Activated T-helper 17 cell treated with anti-CD3 and anti-CD28 coated beads, Interleukin-2, amount 50 U/mL, for 72 hours (primary cell): Measurements from ENCODE around the gene GLT6D1. TPM values are rescaled to one million over a fixed set of nuclear protein-coding genes. Genes with fewer than 3 reads are reported as not detected.

Experiments
- ATAC-seq: fragments of 150-1000 bp; cut with Tn5 transposase; replicated peaks from 2 replicates; pipeline ENCODE4 v1.10.0; 2021; ENCODE audit warnings: mild to moderate bottlenecking, moderate library complexity
- H3K27ac Mint-ChIP-seq: one replicate; pipeline ENCODE4 v1.8.0; 2022; ENCODE audit warnings: mixed read lengths
- H3K27me3 Mint-ChIP-seq: one replicate; pipeline ENCODE4 v1.8.0; 2022; ENCODE audit warnings: mixed read lengths
- H3K36me3 Mint-ChIP-seq: one replicate; pipeline ENCODE4 v1.8.0; 2022; ENCODE audit warnings: low read depth, mild to moderate bottlenecking, mixed read lengths
- H3K4me1 Mint-ChIP-seq: one replicate; pipeline ENCODE4 v1.8.0; 2022; ENCODE audit warnings: mixed read lengths
- H3K4me3 Mint-ChIP-seq: one replicate; pipeline ENCODE4 v1.8.0; 2022; ENCODE audit warnings: mild to moderate bottlenecking, mixed read lengths
- H3K9me3 Mint-ChIP-seq: one replicate; pipeline ENCODE4 v1.8.0; 2022; ENCODE audit warnings: mixed read lengths
- total RNA-seq, 2 donors: library from RNA; stranded (reverse); gene quantifications; one replicate each; pipeline ENCODE4 v1.2.3, GENCODE V29; 2022

The GLT6D1 gene
- total RNA-seq, 2 donors from 2014 or later, result not detected

- Mint-ChIP-seq H3K9me3 (no peaks in the 10 kb centered on the region), H3K4me1 (no peaks in the 10 kb centered on the region), H3K36me3 (no peaks in the 10 kb centered on the region), H3K4me3 (no peak overlapping the region), H3K27ac (no peak overlapping the region), H3K27me3 (peaks cover 2% of the 10 kb centered on the region)
- ATAC-seq, result no peak
These were observed 18.8 kb downstream of the GLT6D1 start for GRCh38 chr9:135620558-135620957.

- H3K4me1 Mint-ChIP-seq, result no peaks in the 10 kb centered on the region
- peaks cover 2% of the 10 kb centered on the region for H3K27me3 Mint-ChIP-seq
- no peak overlapping the region for H3K27ac Mint-ChIP-seq
- no peak for ATAC-seq
- no peaks in the 10 kb centered on the region for H3K9me3 Mint-ChIP-seq
- H3K4me3 Mint-ChIP-seq, result no peak overlapping the region
- no peaks in the 10 kb centered on the region for H3K36me3 Mint-ChIP-seq
These were observed 19.8 kb downstream of the GLT6D1 start for GRCh38 chr9:135619599-135619886.

- no peak for ATAC-seq
- Mint-ChIP-seq H3K36me3 (no peaks in the 10 kb centered on the region), H3K4me1 (no peaks in the 10 kb centered on the region), H3K9me3 (no peaks in the 10 kb centered on the region), H3K27me3 (no peaks in the 10 kb centered on the region), H3K27ac (no peak overlapping the region), H3K4me3 (no peak overlapping the region)
These were observed 20.3 kb downstream of the GLT6D1 start for GRCh38 chr9:135618866-135619598.

- no peaks in the 10 kb centered on the region for H3K9me3 Mint-ChIP-seq
- no peaks in the 10 kb centered on the region for H3K27me3 Mint-ChIP-seq
- H3K36me3 Mint-ChIP-seq, result no peaks in the 10 kb centered on the region
- no peak overlapping the region for H3K4me3 Mint-ChIP-seq
- H3K27ac Mint-ChIP-seq, result no peak overlapping the region
- H3K4me1 Mint-ChIP-seq, result no peaks in the 10 kb centered on the region
- ATAC-seq, result no peak
These were observed 21.3 kb downstream of the GLT6D1 start for GRCh38 chr9:135617991-135618411.

- H3K36me3 Mint-ChIP-seq, result no peaks in the 10 kb centered on the region
- no peak overlapping the region for H3K4me3 Mint-ChIP-seq
- ATAC-seq, result no peak
- H3K9me3 Mint-ChIP-seq, result no peaks in the 10 kb centered on the region
- no peak overlapping the region for H3K27ac Mint-ChIP-seq
- H3K27me3 Mint-ChIP-seq, result no peaks in the 10 kb centered on the region
- no peaks in the 10 kb centered on the region for H3K4me1 Mint-ChIP-seq
These were observed 21.8 kb downstream of the GLT6D1 start for GRCh38 chr9:135617538-135617900.

GRCh38 chr9:135616619-135617537 is 22.5 kb downstream of the GLT6D1 start:
- H3K4me1 Mint-ChIP-seq, result no peaks in the 10 kb centered on the region
- ATAC-seq, result no peak
- no peak overlapping the region for H3K4me3 Mint-ChIP-seq
- H3K27ac Mint-ChIP-seq, result no peak overlapping the region
- H3K27me3 Mint-ChIP-seq, result peaks cover 4% of the 10 kb centered on the region
- H3K9me3 Mint-ChIP-seq, result no peaks in the 10 kb centered on the region
- H3K36me3 Mint-ChIP-seq, result no peaks in the 10 kb centered on the region

- Mint-ChIP-seq H3K4me1 (no peaks in the 10 kb centered on the region), H3K4me3 (no peak overlapping the region), H3K27ac (no peak overlapping the region), H3K27me3 (peaks cover 8% of the 10 kb centered on the region), H3K9me3 (no peaks in the 10 kb centered on the region), H3K36me3 (no peaks in the 10 kb centered on the region)
- ATAC-seq, result no peak
These were observed 23.4 kb downstream of the GLT6D1 start for GRCh38 chr9:135615666-135616618.

- no peaks in the 10 kb centered on the region for H3K9me3 Mint-ChIP-seq
- H3K27me3 Mint-ChIP-seq, result peaks cover 14% of the 10 kb centered on the region
- no peak overlapping the region for H3K4me3 Mint-ChIP-seq
- ATAC-seq, result no peak
- no peaks in the 10 kb centered on the region for H3K36me3 Mint-ChIP-seq
- no peak overlapping the region for H3K27ac Mint-ChIP-seq
- H3K4me1 Mint-ChIP-seq, result no peaks in the 10 kb centered on the region
These were observed 24.3 kb downstream of the GLT6D1 start for GRCh38 chr9:135614821-135615665.

GRCh38 chr9:135613946-135614805 is 25.2 kb downstream of the GLT6D1 start:
- Mint-ChIP-seq H3K9me3 (no peaks in the 10 kb centered on the region), H3K27ac (no peak overlapping the region), H3K36me3 (no peaks in the 10 kb centered on the region), H3K27me3 (peaks cover 18% of the 10 kb centered on the region), H3K4me3 (no peak overlapping the region), H3K4me1 (no peaks in the 10 kb centered on the region)
- no peak for ATAC-seq

- no peak for ATAC-seq
- Mint-ChIP-seq H3K36me3 (no peaks in the 10 kb centered on the region), H3K27ac (no peak overlapping the region), H3K27me3 (peaks cover 18% of the 10 kb centered on the region), H3K9me3 (no peaks in the 10 kb centered on the region), H3K4me3 (no peak overlapping the region), H3K4me1 (no peaks in the 10 kb centered on the region)
These were observed 26.1 kb downstream of the GLT6D1 start for GRCh38 chr9:135612981-135613910.

GRCh38 chr9:135612437-135612836 is 26.9 kb downstream of the GLT6D1 start:
- no peak for ATAC-seq
- no peaks in the 10 kb centered on the region for H3K9me3 Mint-ChIP-seq

GRCh38 chr9:135611875-135612209 is 27.5 kb downstream of the GLT6D1 start:
- no peak for ATAC-seq
- Mint-ChIP-seq H3K27me3 (peaks cover 18% of the 10 kb centered on the region), H3K9me3 (no peaks in the 10 kb centered on the region)

More at GRCh38 chr9:135612437-135612836, 26.9 kb downstream of the GLT6D1 start:
- Mint-ChIP-seq H3K4me1 (no peaks in the 10 kb centered on the region), H3K4me3 (no peak overlapping the region), H3K36me3 (no peaks in the 10 kb centered on the region), H3K27me3 (peaks cover 18% of the 10 kb centered on the region), H3K27ac (no peak overlapping the region)

More at GRCh38 chr9:135611875-135612209, 27.5 kb downstream of the GLT6D1 start:
- Mint-ChIP-seq H3K4me1 (no peaks in the 10 kb centered on the region), H3K27ac (no peak overlapping the region), H3K36me3 (no peaks in the 10 kb centered on the region), H3K4me3 (no peak overlapping the region)
